ENCODE results near the gene GRIK3. TPM values are rescaled to one million over a fixed set of nuclear protein-coding genes. Genes with fewer than 3 reads are reported as not detected.

GRIK3 gene
- total and polyA plus RNA-seq, 12 donors = 0.09 to 3.1 (median 0.69) TPM

GRCh38 chr1:36944883-36945282, 89.4 kb downstream of the GRIK3 start:
- no peaks in the 10 kb centered on the region for H3K9me3 ChIP-seq (replicated peaks in 1 of 3)

GRCh38 chr1:36942148-36942547, 92.2 kb downstream of the GRIK3 start:
- no peak for DNase-seq
- H3K27me3 ChIP-seq = no peaks in the 10 kb centered on the region
- H3K4me1 ChIP-seq (replicated peaks in 1 of 2) = peaks cover 4 to 6% of the 10 kb centered on the region in 2 donors
- no peaks in the 10 kb centered on the region for H3K9me3 ChIP-seq (replicated peaks in 1 of 3)
- H3K4me3 ChIP-seq = no peak overlapping the region
- no peak overlapping the region for H3K27ac ChIP-seq
- intact Hi-C loops (cut with DNase I) = no loop called here
- no peaks in the 10 kb centered on the region for H3K36me3 ChIP-seq (replicated peaks in 1 of 2)
- TF ChIP-seq POLR2A (IDR thresholded peaks at IDR 0.05) (no peak), CTCF (IDR thresholded peaks at IDR 0.05) (no peak)
- 9 to 64% (median 43%) methylated on average over 5 to 12 of the region's 12 CpGs for WGBS, 4 donors

More at GRCh38 chr1:36944883-36945282, 89.4 kb downstream of the GRIK3 start:
- H3K4me1 ChIP-seq (replicated peaks in 1 of 2) = no peaks in the 10 kb centered on the region
- no peak overlapping the region for H3K4me3 ChIP-seq
- H3K27ac ChIP-seq = no peak overlapping the region
- TF ChIP-seq POLR2A (IDR thresholded peaks at IDR 0.05) = no peak
- no peak for TF ChIP-seq CTCF (IDR thresholded peaks at IDR 0.05)
- WGBS, 4 donors = 73 to 90% (median 79%) methylated on average over 5 to 7 of the region's 7 CpGs
- H3K27me3 ChIP-seq = no peaks in the 10 kb centered on the region
- DNase-seq = no peak
- intact Hi-C loops (cut with DNase I) = no loop called here
- no peaks in the 10 kb centered on the region for H3K36me3 ChIP-seq (replicated peaks in 1 of 2)

GRCh38 chr1:36941316-36941978, 92.9 kb downstream of the GRIK3 start:
- Histone ChIP-seq H3K4me3 (no peak overlapping the region), H3K9me3 (replicated peaks in 1 of 3) (no peaks in the 10 kb centered on the region), H3K27me3 (no peaks in the 10 kb centered on the region), H3K36me3 (replicated peaks in 1 of 2) (no peaks in the 10 kb centered on the region), H3K27ac (no peak overlapping the region), H3K4me1 (replicated peaks in 1 of 2) (peaks cover 4 to 6% of the 10 kb centered on the region in 2 donors)
- intact Hi-C loops (cut with DNase I) = no loop called here
- 47 to 53% (median 51%) methylated on average over 8 of the region's 8 CpGs for WGBS, 4 donors
- TF ChIP-seq POLR2A (IDR thresholded peaks at IDR 0.05) = no peak
- TF ChIP-seq CTCF (IDR thresholded peaks at IDR 0.05) = no peak
- DNase-seq = no peak

GRCh38 chr1:36938819-36939218, 95.5 kb downstream of the GRIK3 start:
- Histone ChIP-seq H3K9me3 (replicated peaks in 1 of 3) (no peaks in the 10 kb centered on the region), H3K27me3 (peaks cover 13% of the 10 kb centered on the region), H3K4me1 (replicated peaks in 1 of 2) (peaks cover 4 to 6% of the 10 kb centered on the region in 2 donors), H3K4me3 (no peak overlapping the region), H3K36me3 (replicated peaks in 1 of 2) (no peaks in the 10 kb centered on the region), H3K27ac (no peak overlapping the region)
- intact Hi-C loops (cut with DNase I) = no loop called here
- peak; percentile 47 to 83 (median 63) for DNase-seq
- 34 to 38% (median 37%) methylated on average over 7 of the region's 7 CpGs for WGBS, 4 donors
- TF ChIP-seq POLR2A (IDR thresholded peaks at IDR 0.05) (no peak), CTCF (IDR thresholded peaks at IDR 0.05) (no peak)
